ENCODE measurements around the gene KIRREL3.

Gene KIRREL3

GRCh38 chr11:126502982-126503381 lies 497.6 kb downstream of the KIRREL3 start:
- no peak overlapping the region for H3K4me3 ChIP-seq (ENCODE audit: low read depth, low read length)
- TF ChIP-seq, protein P1, sequence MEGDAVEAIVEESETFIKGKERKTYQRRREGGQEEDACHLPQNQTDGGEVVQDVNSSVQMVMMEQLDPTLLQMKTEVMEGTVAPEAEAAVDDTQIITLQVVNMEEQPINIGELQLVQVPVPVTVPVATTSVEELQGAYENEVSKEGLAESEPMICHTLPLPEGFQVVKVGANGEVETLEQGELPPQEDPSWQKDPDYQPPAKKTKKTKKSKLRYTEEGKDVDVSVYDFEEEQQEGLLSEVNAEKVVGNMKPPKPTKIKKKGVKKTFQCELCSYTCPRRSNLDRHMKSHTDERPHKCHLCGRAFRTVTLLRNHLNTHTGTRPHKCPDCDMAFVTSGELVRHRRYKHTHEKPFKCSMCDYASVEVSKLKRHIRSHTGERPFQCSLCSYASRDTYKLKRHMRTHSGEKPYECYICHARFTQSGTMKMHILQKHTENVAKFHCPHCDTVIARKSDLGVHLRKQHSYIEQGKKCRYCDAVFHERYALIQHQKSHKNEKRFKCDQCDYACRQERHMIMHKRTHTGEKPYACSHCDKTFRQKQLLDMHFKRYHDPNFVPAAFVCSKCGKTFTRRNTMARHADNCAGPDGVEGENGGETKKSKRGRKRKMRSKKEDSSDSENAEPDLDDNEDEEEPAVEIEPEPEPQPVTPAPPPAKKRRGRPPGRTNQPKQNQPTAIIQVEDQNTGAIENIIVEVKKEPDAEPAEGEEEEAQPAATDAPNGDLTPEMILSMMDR (IDR thresholded peaks at IDR 0.05; ENCODE audit: borderline replicate concordance, insufficient read depth, low read depth, low read length): no peak

- TF ChIP-seq, protein P1 (IDR thresholded peaks at IDR 0.05; ENCODE audit: borderline replicate concordance, insufficient read depth, low read depth, low read length): no peak
- H3K4me3 ChIP-seq (ENCODE audit: low read depth, low read length): no peak overlapping the region
Measured at GRCh38 chr11:126502159-126502558, 498.4 kb downstream of the KIRREL3 start.

GRCh38 chr11:126501641-126502040 lies 498.9 kb downstream of the KIRREL3 start:
- TF ChIP-seq, protein P1 (IDR thresholded peaks at IDR 0.05; ENCODE audit: borderline replicate concordance, insufficient read depth, low read depth, low read length): no peak
- H3K4me3 ChIP-seq (ENCODE audit: low read depth, low read length): no peak overlapping the region

DNA sequence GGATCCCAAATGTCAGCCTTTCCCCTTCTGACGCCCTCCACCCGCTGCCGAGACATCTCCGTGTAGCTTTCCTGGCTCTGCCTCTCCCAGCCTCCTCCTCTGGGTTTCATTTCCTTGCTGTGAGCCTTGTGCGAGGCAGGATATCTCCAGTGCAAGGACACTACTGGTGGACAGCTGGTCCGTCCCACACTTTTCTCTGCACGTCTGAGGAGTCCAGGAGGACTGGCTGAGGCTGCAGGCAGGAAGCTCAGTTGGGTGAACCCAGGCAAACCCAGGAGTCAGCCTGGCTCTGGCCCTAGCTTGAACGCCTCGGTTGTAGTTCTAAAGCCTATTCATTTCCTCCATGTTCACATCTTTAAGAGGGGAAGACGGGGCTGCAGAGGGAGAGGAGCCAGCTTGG lies 499.6 kb downstream of the KIRREL3 start:
- no peak overlapping the region for H3K4me3 ChIP-seq (ENCODE audit: low read depth, low read length)
- TF ChIP-seq, protein P1 (IDR thresholded peaks at IDR 0.05; ENCODE audit: borderline replicate concordance, insufficient read depth, low read depth, low read length): no peak

- H3K4me3 ChIP-seq (ENCODE audit: low read depth, low read length): no peak overlapping the region
- TF ChIP-seq, protein P1 (IDR thresholded peaks at IDR 0.05; ENCODE audit: borderline replicate concordance, insufficient read depth, low read depth, low read length): no peak
Measured at GRCh38 chr11:126499131-126499752, 501.3 kb downstream of the KIRREL3 start.

DNA sequence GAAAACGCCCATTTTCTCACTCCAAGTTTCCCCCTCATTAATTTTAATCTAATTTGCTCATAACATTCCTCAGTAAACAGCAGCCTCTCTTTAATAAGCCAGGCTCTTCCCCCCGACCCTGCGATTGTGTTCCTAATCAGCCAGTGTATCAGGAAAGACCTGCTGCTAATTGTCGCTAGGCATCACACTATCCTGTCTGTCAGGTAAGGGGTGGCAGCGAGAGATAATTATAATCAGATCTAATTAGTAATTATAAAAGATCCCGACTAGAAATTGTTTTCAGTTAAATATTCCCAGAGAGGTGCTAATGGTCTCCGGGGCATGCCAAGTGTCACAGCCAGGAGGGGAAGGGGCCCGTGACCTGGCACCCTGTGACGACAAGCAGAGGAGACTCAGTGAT lies 502.3 kb downstream of the KIRREL3 start:
- no peak overlapping the region for H3K4me3 ChIP-seq (ENCODE audit: low read depth, low read length)
- TF ChIP-seq, protein P1 (IDR thresholded peaks at IDR 0.05; ENCODE audit: borderline replicate concordance, insufficient read depth, low read depth, low read length): no peak

- H3K4me3 ChIP-seq (ENCODE audit: low read depth, low read length): no peak overlapping the region
- TF ChIP-seq, protein P1 (IDR thresholded peaks at IDR 0.05; ENCODE audit: borderline replicate concordance, insufficient read depth, low read depth, low read length): no peak
Measured at GRCh38 chr11:126497581-126498122, 502.9 kb downstream of the KIRREL3 start.

Data from GM12875 (cell line).